IMR-90 (cell line): ENCODE measurements around the gene NAGPA. TPM values are rescaled to one million over a fixed set of nuclear protein-coding genes. Genes with fewer than 3 reads are reported as not detected.

Source experiments
- ATAC-seq: fragments of 200-7000 bp; cut with Tn5 transposase; 2 replicates; pipeline ENCODE4 v1.9.1; 2020; ENCODE audit warnings: low read depth, mild to moderate bottlenecking, moderate library complexity
- BruUV-seq: library from RNA; stranded (reverse); fragments of 400-500 nt; replicated peaks from 2 replicates; lab custom pipeline; 2021; lab: Mats Ljungman, UMichigan
- CTCF ChIA-PET: fragments of 300-600 bp; formaldehyde crosslinking; extraction: SDS; loops from one replicate; lab custom pipeline; 2021; ENCODE audit warnings: antibody characterized with exemption; lab: Yijun Ruan, JAX
- POLR2A ChIA-PET: fragments of 300-600 bp; sonication (Branson Sonifier 250); formaldehyde crosslinking; loops from one replicate; lab custom pipeline; 2022; ENCODE audit warnings: antibody characterized with exemption; ENCODE audit not compliant: unreplicated experiment; lab: Charles Lee
- DNase-seq: peaks from one replicate; pipeline ENCODE4 v3.0.0; 2013
- H2AFZ ChIP-seq: replicated peaks from 2 replicates; pipeline ENCODE3; 2013; ENCODE audit warnings: low read length, mild to moderate bottlenecking; ENCODE audit not compliant: poor library complexity
- H2AK5ac ChIP-seq: 2 replicates; pipeline ENCODE4 v1.6.1; 2013; ENCODE audit warnings: low read depth, low read length, inconsistent platforms
- H2AK9ac ChIP-seq: replicated peaks from 2 replicates; pipeline ENCODE3; 2013; ENCODE audit warnings: mild to moderate bottlenecking, low read depth, low read length, moderate library complexity; ENCODE audit not compliant: poor library complexity
- H2BK120ac ChIP-seq: 2 replicates; pipeline ENCODE4 v1.6.1; 2013; ENCODE audit warnings: low read depth, low read length, inconsistent platforms
- H2BK15ac ChIP-seq: 3 replicates; pipeline ENCODE4 v1.6.1; 2013; ENCODE audit warnings: low read depth, low read length, inconsistent platforms
- H2BK20ac ChIP-seq: 2 replicates; pipeline ENCODE4 v1.6.1; 2013; ENCODE audit warnings: low read depth, mild to moderate bottlenecking, inconsistent platforms, low read length, moderate library complexity
- H2BK5ac ChIP-seq: 2 replicates; pipeline ENCODE4 v1.6.1; 2013; ENCODE audit warnings: mild to moderate bottlenecking, low read depth, low read length, inconsistent platforms; ENCODE audit not compliant: poor library complexity, severe bottlenecking
- H3K14ac ChIP-seq: replicated peaks from 2 replicates; pipeline ENCODE4 v1.6.1; 2013; ENCODE audit warnings: low read depth, low read length, inconsistent platforms
- H3K18ac ChIP-seq: 2 replicates; pipeline ENCODE4 v1.6.1; 2013; ENCODE audit warnings: low read depth, low read length, control low read depth
- H3K23ac ChIP-seq: 2 replicates; pipeline ENCODE4 v1.6.1; 2013; ENCODE audit warnings: low read depth, low read length, inconsistent platforms
- H3K27ac ChIP-seq: 2 replicates; pipeline ENCODE4 v1.5.1; 2013; ENCODE audit warnings: mild to moderate bottlenecking, control low read depth, low read length; ENCODE audit not compliant: insufficient read depth
- H3K27me3 ChIP-seq: 2 replicates; pipeline ENCODE4 v1.6.1; 2013; ENCODE audit warnings: low read length; ENCODE audit not compliant: control insufficient read depth, insufficient read depth
- H3K36me3 ChIP-seq: 2 replicates; pipeline ENCODE4 v1.6.1; 2013; ENCODE audit warnings: low read length, mixed read lengths; ENCODE audit not compliant: control insufficient read depth, insufficient read depth
- H3K4ac ChIP-seq: 2 replicates; pipeline ENCODE4 v1.6.1; 2013; ENCODE audit warnings: low read depth, low read length, inconsistent platforms
- H3K4me1 ChIP-seq: 2 replicates; pipeline ENCODE4 v1.6.1; 2013; ENCODE audit warnings: low read length, mixed read lengths; ENCODE audit not compliant: control insufficient read depth, insufficient read depth
- H3K4me2 ChIP-seq: 2 replicates; pipeline ENCODE4 v1.6.1; 2013; ENCODE audit warnings: low read depth, mild to moderate bottlenecking, control low read depth, low read length, moderate library complexity
- H3K4me3 ChIP-seq: 2 replicates; pipeline ENCODE4 v1.5.1; 2013; ENCODE audit warnings: low read depth, mild to moderate bottlenecking, control low read depth, low read length, moderate library complexity; ENCODE audit not compliant: insufficient read depth
- H3K56ac ChIP-seq: 2 replicates; pipeline ENCODE4 v1.6.1; 2013; ENCODE audit warnings: low read length, inconsistent platforms; ENCODE audit not compliant: insufficient read depth; ENCODE audit errors: extremely low read depth
- H3K79me1 ChIP-seq, 2 experiments: 2 replicates each; pipeline ENCODE4 v1.6.1; 2013; ENCODE audit warnings: low read length in 2 of 2, inconsistent platforms in 1 of 2, low read depth in 1 of 2
- H3K9ac ChIP-seq: 2 replicates; pipeline ENCODE4 v1.6.1; 2013; ENCODE audit warnings: low read depth, low read length, control low read depth
- H3K9me1 ChIP-seq: 2 replicates; pipeline ENCODE4 v1.6.1; 2013; ENCODE audit warnings: low read length, inconsistent platforms; ENCODE audit not compliant: insufficient read depth
- H3K9me3 ChIP-seq: 2 replicates; pipeline ENCODE4 v1.6.1; 2013; ENCODE audit warnings: low read length; ENCODE audit not compliant: control insufficient read depth, insufficient read depth
- H4K20me1 ChIP-seq: 2 replicates; pipeline ENCODE4 v1.6.1; 2013; ENCODE audit warnings: low read length, inconsistent platforms; ENCODE audit not compliant: insufficient read depth
- H4K5ac ChIP-seq: 2 replicates; pipeline ENCODE4 v1.6.1; 2013; ENCODE audit warnings: mild to moderate bottlenecking, low read depth, low read length, control low read depth
- H4K8ac ChIP-seq, 2 experiments: 2 replicates each; pipeline ENCODE4 v1.6.1; 2013; ENCODE audit warnings: low read depth in 2 of 2, low read length in 2 of 2, control low read depth in 1 of 2, inconsistent platforms in 1 of 2
- H4K91ac ChIP-seq: 2 replicates; pipeline ENCODE4 v1.6.1; 2013; ENCODE audit warnings: low read depth, low read length, inconsistent platforms; ENCODE audit not compliant: insufficient read depth
- BHLHE40 ChIP-seq: fragments of 150-350 bp; IDR thresholded peaks from 2 replicates; pipeline ENCODE4 v1.6.1; 2016; ENCODE audit warnings: mild to moderate bottlenecking, low read depth, low read length
- CEBPB ChIP-seq: IDR thresholded peaks from 2 replicates; pipeline ENCODE4 v1.6.1; 2012; ENCODE audit warnings: low read depth, low read length, improper control_type of control experiment
- CHD1 ChIP-seq: IDR thresholded peaks from 2 replicates; pipeline ENCODE4 v1.6.1; 2012; ENCODE audit warnings: low read depth, low read length, improper control_type of control experiment
- FOS ChIP-seq: fragments of 150-350 bp; IDR thresholded peaks from 2 replicates; pipeline ENCODE4 v1.6.1; 2016; ENCODE audit warnings: low read depth, low read length
- MAFK ChIP-seq: IDR thresholded peaks from 2 replicates; pipeline ENCODE4 v1.6.1; 2012; ENCODE audit warnings: low read depth, low read length, improper control_type of control experiment
- MAZ ChIP-seq: IDR thresholded peaks from 2 replicates; pipeline ENCODE4 v1.6.1; 2012; ENCODE audit warnings: low read depth, mild to moderate bottlenecking, low read length, improper control_type of control experiment, moderate library complexity, borderline replicate concordance
- MXI1 ChIP-seq: IDR thresholded peaks from 2 replicates; pipeline ENCODE4 v1.6.1; 2012; ENCODE audit warnings: low read depth, mild to moderate bottlenecking, low read length, moderate library complexity, borderline replicate concordance
- NFE2L2 ChIP-seq: fragments of 150-350 bp; IDR thresholded peaks from 2 replicates; pipeline ENCODE4 v1.6.1; 2016; ENCODE audit warnings: low read depth, mild to moderate bottlenecking, low read length
- POLR2A ChIP-seq: IDR thresholded peaks from 2 replicates; pipeline ENCODE4 v1.6.1; 2012; ENCODE audit warnings: mild to moderate bottlenecking, low read depth, low read length
- RAD21 ChIP-seq: IDR thresholded peaks from 2 replicates; pipeline ENCODE4 v1.6.1; 2012; ENCODE audit warnings: low read length, improper control_type of control experiment
- RCOR1 ChIP-seq: IDR thresholded peaks from 2 replicates; pipeline ENCODE4 v1.6.1; 2012; ENCODE audit warnings: mild to moderate bottlenecking, low read length, improper control_type of control experiment; ENCODE audit not compliant: insufficient replicate concordance
- RFX5 ChIP-seq: IDR thresholded peaks from 2 replicates; pipeline ENCODE4 v1.8.0; 2012; ENCODE audit warnings: low read depth, mild to moderate bottlenecking, low read length, moderate library complexity
- SMC3 ChIP-seq: fragments of 150-350 bp; IDR thresholded peaks from 2 replicates; pipeline ENCODE4 v1.6.1; 2016; ENCODE audit warnings: low read depth, mild to moderate bottlenecking, antibody characterized with exemption, low read length, moderate library complexity
- WGBS, 2 experiments: methylation state at CpG; one replicate each; pipeline versions ENCODE4 v1.1.5 to v1.1.7; 2013; ENCODE audit warnings: missing lambda C conversion rate in 2 of 2; ENCODE audit not compliant: insufficient read length in 1 of 2; ENCODE audit errors: extremely low coverage in 2 of 2; 5-methylcytosine and 5-hydroxymethylcytosine counted together
- dilution Hi-C: fragments of 300-500 bp; cut with HindIII; formaldehyde crosslinking; loops from one replicate; pipeline ENCODE4 v1.14.3; 2018; ENCODE audit warnings: low sequenced_read_pairs; ENCODE audit not compliant: unreplicated experiment
- in situ Hi-C: fragments of 300-500 bp; cut with MboI; formaldehyde crosslinking; loops from 3 replicates; pipeline ENCODE4 v1.14.3; 2019; ENCODE audit warnings: low sequenced_read_pairs, inconsistent platforms, mixed read lengths
- intact Hi-C: fragments of 100-400 bp; cut with micrococcal nuclease; formaldehyde crosslinking; loops from 2 replicates; pipeline ENCODE4 v1.10.0; 2022
- polyA plus RNA-seq, 3 experiments: library from polyadenylated mRNA; depleted of rRNA; stranded (reverse); fragments of >200 nt; gene quantifications; 2 replicates each; pipeline ENCODE4 v1.2.3, GENCODE V29; 2012; ENCODE audit warnings: low replicate concordance in 1 of 3
- total RNA-seq: library from RNA; depleted of rRNA; stranded (reverse); fragments of >200 nt; gene quantifications from 2 replicates; pipeline ENCODE4 v1.2.3, GENCODE V29; 2012
- TF ChIP-seq, protein P1 (sequence below): fragments of 150-350 bp; IDR thresholded peaks from 2 replicates; pipeline ENCODE4 v1.6.1; 2016; ENCODE audit warnings: low read depth, mild to moderate bottlenecking, low read length, moderate library complexity, borderline replicate concordance
- TF ChIP-seq, protein P2 (sequence below): fragments of 150-350 bp; IDR thresholded peaks from 2 replicates; pipeline ENCODE4 v1.6.1; 2017; ENCODE audit warnings: mild to moderate bottlenecking, antibody characterized with exemption, low read length, low read depth
- TF ChIP-seq, protein P3 (sequence below): conservative IDR thresholded peaks from 2 replicates; pipeline ENCODE4 v1.5.1; 2012; ENCODE audit warnings: mild to moderate bottlenecking, low read depth, low read length, improper control_type of control experiment

The NAGPA gene
- total and polyA plus RNA-seq, 2 of the 4 experiments (the other 2 are of a cell fraction): 6.5 to 12.2 TPM

DNA sequence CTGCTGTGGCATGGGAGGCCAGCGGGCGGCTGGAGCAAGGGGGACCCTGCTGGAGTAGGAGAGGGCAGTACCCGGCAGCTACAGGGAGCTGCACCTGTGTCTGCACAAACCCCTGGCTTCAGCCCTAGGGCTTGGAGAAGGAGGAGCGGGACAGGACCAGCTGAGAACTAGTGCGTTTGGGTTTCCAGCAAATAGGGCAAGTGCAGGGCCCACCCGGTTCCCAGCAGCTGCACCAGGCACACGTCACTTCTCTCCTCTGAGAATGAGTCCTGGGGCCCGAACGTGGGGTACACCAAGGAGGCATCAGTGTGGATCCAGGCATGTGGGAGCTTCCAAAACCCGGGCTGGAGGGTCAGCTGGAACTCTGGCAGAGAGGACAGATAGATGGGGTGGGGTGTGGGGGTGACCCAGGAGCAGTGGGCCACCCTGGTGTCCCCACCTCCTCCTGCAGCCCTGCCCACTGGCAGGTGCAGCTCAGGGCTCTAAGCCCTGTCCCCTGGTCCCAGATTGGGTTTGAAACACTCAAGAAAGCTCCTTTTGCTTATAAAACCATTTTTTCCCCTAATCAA lies 26.4 kb upstream of the NAGPA start:
- Histone ChIP-seq H3K27me3 (peaks cover 16% of the 10 kb centered on the region), H2AFZ (no peak overlapping the region), H2BK15ac (no peak overlapping the region), H2BK120ac (no peak overlapping the region), H3K27ac (no peak overlapping the region), H3K79me1 (no peaks in the 10 kb centered on the region), H3K4me1 (peaks cover 3% of the 10 kb centered on the region; the same call in 1 of the 2 replicates), H3K56ac (no peak overlapping the region), H3K14ac (no peak overlapping the region), H3K9ac (no peak overlapping the region), H3K4me2 (no peak overlapping the region), H2AK5ac (no peak overlapping the region), H4K8ac (no peak overlapping the region), H3K9me1 (peaks cover 3% of the 10 kb centered on the region; the same call in 1 of the 2 replicates), H3K36me3 (no peaks in the 10 kb centered on the region), H4K91ac (no peak overlapping the region), H3K23ac (no peak overlapping the region), H3K4ac (no peak overlapping the region), H2AK9ac (no peak overlapping the region), H4K5ac (no peak overlapping the region), H2BK20ac (no peak overlapping the region), H2BK5ac (no peak overlapping the region), H4K20me1 (no peaks in the 10 kb centered on the region), H3K4me3 (no peak overlapping the region), H3K9me3 (no peaks in the 10 kb centered on the region), H3K18ac (no peak overlapping the region)
- BruUV-seq: no TSS peak
- in situ Hi-C loops (no loop called here), dilution Hi-C loops (no loop called here), intact Hi-C loops (no loop called here)
- POLR2A ChIA-PET: interaction anchor here (0.6 to 0.7 kb wide), 2 partner anchors 27 to 249 kb away, joined by 3 to 5 read pairs; no protein-coding TSS in a partner anchor
- TF ChIP-seq NFE2L2 (no peak), RFX5 (no peak), RCOR1 (no peak), CHD1 (no peak), MXI1 (no peak), MAZ (no peak), RAD21 (no peak), POLR2A (no peak), MAFK (no peak), BHLHE40 (no peak), SMC3 (no peak), CEBPB (no peak), FOS (no peak)
- TF ChIP-seq, protein P1, sequence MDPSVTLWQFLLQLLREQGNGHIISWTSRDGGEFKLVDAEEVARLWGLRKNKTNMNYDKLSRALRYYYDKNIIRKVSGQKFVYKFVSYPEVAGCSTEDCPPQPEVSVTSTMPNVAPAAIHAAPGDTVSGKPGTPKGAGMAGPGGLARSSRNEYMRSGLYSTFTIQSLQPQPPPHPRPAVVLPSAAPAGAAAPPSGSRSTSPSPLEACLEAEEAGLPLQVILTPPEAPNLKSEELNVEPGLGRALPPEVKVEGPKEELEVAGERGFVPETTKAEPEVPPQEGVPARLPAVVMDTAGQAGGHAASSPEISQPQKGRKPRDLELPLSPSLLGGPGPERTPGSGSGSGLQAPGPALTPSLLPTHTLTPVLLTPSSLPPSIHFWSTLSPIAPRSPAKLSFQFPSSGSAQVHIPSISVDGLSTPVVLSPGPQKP: no peak
- TF ChIP-seq, protein P2, sequence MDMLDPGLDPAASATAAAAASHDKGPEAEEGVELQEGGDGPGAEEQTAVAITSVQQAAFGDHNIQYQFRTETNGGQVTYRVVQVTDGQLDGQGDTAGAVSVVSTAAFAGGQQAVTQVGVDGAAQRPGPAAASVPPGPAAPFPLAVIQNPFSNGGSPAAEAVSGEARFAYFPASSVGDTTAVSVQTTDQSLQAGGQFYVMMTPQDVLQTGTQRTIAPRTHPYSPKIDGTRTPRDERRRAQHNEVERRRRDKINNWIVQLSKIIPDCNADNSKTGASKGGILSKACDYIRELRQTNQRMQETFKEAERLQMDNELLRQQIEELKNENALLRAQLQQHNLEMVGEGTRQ: no peak
- TF ChIP-seq, protein P3, sequence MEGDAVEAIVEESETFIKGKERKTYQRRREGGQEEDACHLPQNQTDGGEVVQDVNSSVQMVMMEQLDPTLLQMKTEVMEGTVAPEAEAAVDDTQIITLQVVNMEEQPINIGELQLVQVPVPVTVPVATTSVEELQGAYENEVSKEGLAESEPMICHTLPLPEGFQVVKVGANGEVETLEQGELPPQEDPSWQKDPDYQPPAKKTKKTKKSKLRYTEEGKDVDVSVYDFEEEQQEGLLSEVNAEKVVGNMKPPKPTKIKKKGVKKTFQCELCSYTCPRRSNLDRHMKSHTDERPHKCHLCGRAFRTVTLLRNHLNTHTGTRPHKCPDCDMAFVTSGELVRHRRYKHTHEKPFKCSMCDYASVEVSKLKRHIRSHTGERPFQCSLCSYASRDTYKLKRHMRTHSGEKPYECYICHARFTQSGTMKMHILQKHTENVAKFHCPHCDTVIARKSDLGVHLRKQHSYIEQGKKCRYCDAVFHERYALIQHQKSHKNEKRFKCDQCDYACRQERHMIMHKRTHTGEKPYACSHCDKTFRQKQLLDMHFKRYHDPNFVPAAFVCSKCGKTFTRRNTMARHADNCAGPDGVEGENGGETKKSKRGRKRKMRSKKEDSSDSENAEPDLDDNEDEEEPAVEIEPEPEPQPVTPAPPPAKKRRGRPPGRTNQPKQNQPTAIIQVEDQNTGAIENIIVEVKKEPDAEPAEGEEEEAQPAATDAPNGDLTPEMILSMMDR: no peak
- 58% methylated on average over 5 of the region's 10 CpGs; no CpG with 5 or more reads in 1 of the 2 experiments for WGBS, 2 experiments
- CTCF ChIA-PET: no interaction called here
- ATAC-seq (no peak), DNase-seq (no peak)
